ENCODE measurements around the gene PTEN. TPM values are rescaled to one million over a fixed set of nuclear protein-coding genes. Genes with fewer than 3 reads are reported as not detected.

PTEN gene
- total and polyA plus RNA-seq, 2 experiments from 2014 or later = 30.4 to 66.1 TPM

GRCh38 chr10:87930141-87930540, 66.7 kb downstream of the PTEN start:
- H3K36me3 ChIP-seq = peaks cover 8% of the 10 kb centered on the region
- DNase-seq (ENCODE audit: low read depth in 1 of 2, low spot score in 1 of 2) = no peak
- H3K9me3 ChIP-seq (ENCODE audit: low read depth) = no peaks in the 10 kb centered on the region
- no peaks in the 10 kb centered on the region for H3K27me3 ChIP-seq
- no peak overlapping the region for H3K4me3 ChIP-seq
- H3K27ac ChIP-seq = no peak overlapping the region
- no peak for TF ChIP-seq CTCF (IDR thresholded peaks at IDR 0.05; ENCODE audit: low read depth, low read length)
- H3K4me1 ChIP-seq (ENCODE audit: low read depth) = peaks cover 26% of the 10 kb centered on the region

GRCh38 chr10:87930934-87931835, 67.8 kb downstream of the PTEN start:
- no peak for DNase-seq (ENCODE audit: low read depth in 1 of 2, low spot score in 1 of 2)
- Histone ChIP-seq H3K9me3 (ENCODE audit: low read depth) (no peaks in the 10 kb centered on the region), H3K36me3 (peaks cover 8% of the 10 kb centered on the region), H3K27me3 (no peaks in the 10 kb centered on the region), H3K4me3 (no peak overlapping the region), H3K27ac (no peak overlapping the region), H3K4me1 (ENCODE audit: low read depth) (peaks cover 28% of the 10 kb centered on the region)
- TF ChIP-seq CTCF (IDR thresholded peaks at IDR 0.05; ENCODE audit: low read depth, low read length) = no peak

GRCh38 chr10:87931836-87932230, 68.4 kb downstream of the PTEN start:
- peaks cover 8% of the 10 kb centered on the region for H3K36me3 ChIP-seq
- no peak for DNase-seq (ENCODE audit: low read depth in 1 of 2, low spot score in 1 of 2)
- TF ChIP-seq CTCF (IDR thresholded peaks at IDR 0.05; ENCODE audit: low read depth, low read length) = no peak
- no peaks in the 10 kb centered on the region for H3K27me3 ChIP-seq
- H3K4me1 ChIP-seq (ENCODE audit: low read depth) = peaks cover 28% of the 10 kb centered on the region
- H3K4me3 ChIP-seq = no peak overlapping the region
- no peaks in the 10 kb centered on the region for H3K9me3 ChIP-seq (ENCODE audit: low read depth)
- H3K27ac ChIP-seq = no peak overlapping the region

- Histone ChIP-seq H3K36me3 (peaks cover 12% of the 10 kb centered on the region), H3K4me3 (no peak overlapping the region), H3K9me3 (ENCODE audit: low read depth) (no peaks in the 10 kb centered on the region), H3K4me1 (ENCODE audit: low read depth) (peaks cover 26% of the 10 kb centered on the region), H3K27me3 (no peaks in the 10 kb centered on the region), H3K27ac (peak overlapping the region; percentile 2)
- TF ChIP-seq CTCF (IDR thresholded peaks at IDR 0.05; ENCODE audit: low read depth, low read length) = no peak
- peak in 1 of 2 donors; percentile 71 for DNase-seq (ENCODE audit: low read depth in 1 of 2, low spot score in 1 of 2)
Measured at GRCh38 chr10:87935290-87936141, 72.1 kb downstream of the PTEN start.

GRCh38 chr10:87940210-87940609, 76.8 kb downstream of the PTEN start:
- H3K27ac ChIP-seq = no peak overlapping the region
- H3K4me1 ChIP-seq (ENCODE audit: low read depth) = peaks cover 9% of the 10 kb centered on the region
- peaks cover 3% of the 10 kb centered on the region for H3K36me3 ChIP-seq
- no peaks in the 10 kb centered on the region for H3K9me3 ChIP-seq (ENCODE audit: low read depth)
- no peaks in the 10 kb centered on the region for H3K27me3 ChIP-seq
- no peak for DNase-seq (ENCODE audit: low read depth in 1 of 2, low spot score in 1 of 2)
- H3K4me3 ChIP-seq = no peak overlapping the region
- no peak for TF ChIP-seq CTCF (IDR thresholded peaks at IDR 0.05; ENCODE audit: low read depth, low read length)
